GM20431 (cell line): ENCODE data around the gene NINJ2.

ENCODE experiments used
- in situ Hi-C: fragments of 300-500 bp; cut with MseI, MboI; formaldehyde crosslinking; loops from one replicate; pipeline ENCODE4 v1.15.0; 2020; ENCODE audit warnings: low sequenced_read_pairs; ENCODE audit not compliant: unreplicated experiment

The NINJ2 gene

GRCh38 chr12:560691-561390 is 102.4 kb downstream of the NINJ2 start:
- in situ Hi-C loops, result loop anchor here (10.0 kb wide), 1 partner anchor 384 kb away; the partner anchor contains the start of gene RAD52

- in situ Hi-C loops, result loop anchor here (10.0 kb wide), 1 partner anchor 385 kb away; the partner anchor contains the start of gene RAD52
Measured at GRCh38 chr12:559906-560455, 103.3 kb downstream of the NINJ2 start.

DNA sequence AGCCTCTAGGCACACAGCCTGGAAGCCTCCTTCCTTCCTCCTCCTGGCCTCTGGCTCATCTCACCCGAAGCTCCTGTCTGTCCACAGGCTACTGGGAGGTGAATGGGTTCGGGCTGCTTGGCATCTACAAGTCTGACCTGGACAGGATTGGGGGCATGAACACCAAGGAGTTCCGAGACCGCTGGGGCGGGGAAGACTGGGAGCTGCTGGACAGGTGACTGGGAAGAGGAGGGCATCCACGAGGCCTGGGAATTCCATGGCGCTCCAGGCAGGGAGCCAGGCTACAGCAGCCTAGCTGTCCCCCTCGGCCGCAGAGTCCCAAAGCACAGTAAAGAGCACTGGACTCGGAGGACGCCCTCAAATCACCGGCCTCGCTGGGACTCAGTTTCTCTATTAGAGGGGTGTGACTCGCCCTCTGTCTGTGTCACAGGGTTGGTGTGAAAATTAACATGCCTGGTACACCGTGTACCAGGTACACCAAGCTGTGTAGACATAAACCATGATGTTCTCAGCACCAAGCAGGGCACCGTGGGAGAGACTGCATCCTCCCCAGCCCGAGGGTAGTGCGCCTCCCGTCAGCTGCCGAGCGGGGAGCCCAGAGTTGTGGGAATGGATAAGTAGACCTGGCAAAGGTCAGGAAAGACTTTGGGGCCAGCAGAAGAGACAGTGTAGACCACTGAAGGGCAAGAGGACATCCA is 103.9 kb downstream of the NINJ2 start:
- in situ Hi-C loops, result no loop called here

DNA sequence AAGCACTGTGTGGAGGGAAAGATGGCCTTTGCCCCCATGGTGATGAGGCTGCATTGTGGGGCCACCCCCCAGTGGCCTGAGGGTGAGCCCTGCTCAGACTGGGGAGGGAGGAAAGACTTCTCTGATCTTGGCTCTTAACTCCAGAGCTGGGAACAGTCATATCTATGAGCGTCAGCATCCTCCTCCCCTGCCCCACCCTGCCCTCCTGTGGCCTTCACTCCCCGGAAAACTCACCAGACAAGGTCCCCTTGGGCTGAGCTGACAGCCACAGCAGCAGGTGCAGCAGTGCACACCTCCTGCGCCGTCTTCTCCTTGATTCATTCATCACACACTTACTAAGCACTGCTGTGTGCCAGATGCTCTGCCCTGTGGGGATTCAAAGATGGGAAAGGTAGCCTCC is 104.7 kb downstream of the NINJ2 start:
- in situ Hi-C loops, result no loop called here

GRCh38 chr12:556498-556897 is 106.7 kb downstream of the NINJ2 start:
- in situ Hi-C loops, result no loop called here

- in situ Hi-C loops, result no loop called here
Measured at GRCh38 chr12:554001-554285, 109.3 kb downstream of the NINJ2 start.

GRCh38 chr12:553216-554000 is 109.8 kb downstream of the NINJ2 start:
- in situ Hi-C loops, result no loop called here

- in situ Hi-C loops, result no loop called here
Measured at GRCh38 chr12:552466-552865, 110.8 kb downstream of the NINJ2 start.

DNA sequence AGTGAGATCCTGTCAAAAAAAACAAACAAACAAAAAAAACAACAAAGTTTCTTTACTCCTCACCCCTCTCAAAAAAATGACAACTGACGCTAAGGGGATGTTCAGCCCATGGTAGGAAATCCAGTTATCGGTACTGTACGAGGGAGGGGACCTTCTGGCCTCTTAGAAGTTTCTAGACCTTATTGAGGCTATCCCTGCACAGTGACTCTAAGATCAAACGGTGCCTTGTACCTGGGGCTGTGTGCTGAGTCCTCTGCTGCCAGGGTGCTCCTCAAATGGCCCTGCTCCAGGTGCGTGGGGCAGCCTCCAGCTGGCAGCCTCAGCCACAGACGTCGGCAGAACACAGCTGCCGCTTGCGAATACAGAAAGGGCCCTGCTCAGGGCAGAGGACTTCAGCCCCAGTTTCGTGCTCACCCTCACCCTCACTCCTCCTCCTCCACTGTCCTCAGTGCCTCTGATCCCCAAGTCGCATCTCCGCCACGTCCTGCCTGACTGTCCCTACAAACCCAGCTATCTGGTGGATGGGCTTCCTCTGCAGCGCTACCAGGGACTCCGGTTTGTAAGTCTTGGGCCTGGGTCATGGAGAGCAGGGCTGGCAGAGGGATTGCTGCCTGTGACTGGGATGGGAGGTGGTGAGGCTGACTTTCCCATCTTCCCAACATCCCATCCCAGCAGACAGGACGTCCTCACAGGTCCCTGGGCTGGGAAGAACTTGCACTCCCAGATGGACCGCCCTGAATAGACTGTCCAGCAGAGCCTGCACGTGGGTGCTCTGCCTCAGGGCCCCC is 112.6 kb downstream of the NINJ2 start:
- in situ Hi-C loops, result no loop called here

GRCh38 chr12:549476-550082 is 113.7 kb downstream of the NINJ2 start:
- in situ Hi-C loops, result no loop called here

GRCh38 chr12:547883-548470 is 115.3 kb downstream of the NINJ2 start:
- in situ Hi-C loops, result no loop called here

DNA sequence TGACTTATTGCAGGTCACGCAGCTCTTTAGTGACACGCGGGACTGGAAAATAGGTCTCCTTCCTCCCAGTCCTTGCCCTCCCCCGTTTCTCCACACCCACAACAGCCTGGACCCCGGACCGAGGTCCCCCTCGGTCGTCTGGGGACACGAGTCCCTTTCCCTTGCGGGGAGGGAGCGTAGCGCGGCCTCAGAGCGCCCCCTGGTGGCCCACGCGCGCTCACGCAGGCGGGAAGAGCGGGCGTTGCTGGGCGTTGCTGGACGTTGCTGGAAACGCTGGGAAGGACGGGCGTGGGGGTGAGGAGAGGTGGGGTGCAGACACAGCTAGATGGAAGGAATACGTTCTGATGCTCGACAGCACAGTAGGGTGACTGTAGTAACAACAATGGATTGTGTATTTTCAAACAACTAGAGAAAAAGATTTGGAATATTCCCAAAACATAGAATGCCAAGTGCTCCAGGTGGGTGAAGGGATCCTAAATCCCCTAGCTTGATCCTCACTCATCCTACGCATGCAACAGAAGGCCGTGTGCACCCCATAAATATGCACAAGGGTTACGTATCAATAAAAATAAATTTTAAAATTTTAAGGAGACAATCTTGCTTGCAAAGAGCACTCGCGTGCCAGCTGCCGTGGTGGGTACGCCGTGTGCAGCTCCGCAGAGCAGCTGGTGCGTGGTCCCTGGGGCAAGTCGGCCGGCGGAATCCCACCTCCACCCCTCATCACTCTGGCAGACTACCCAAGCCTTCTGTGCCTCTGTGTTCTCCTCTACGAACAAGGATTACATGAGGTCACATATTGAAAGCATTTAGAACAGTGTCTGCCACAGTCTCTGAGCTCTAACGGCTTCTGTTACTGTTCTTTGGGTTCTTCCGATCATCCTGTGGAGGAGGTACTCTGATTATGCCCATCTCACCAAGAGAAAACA is 116.1 kb downstream of the NINJ2 start:
- in situ Hi-C loops, result no loop called here

DNA sequence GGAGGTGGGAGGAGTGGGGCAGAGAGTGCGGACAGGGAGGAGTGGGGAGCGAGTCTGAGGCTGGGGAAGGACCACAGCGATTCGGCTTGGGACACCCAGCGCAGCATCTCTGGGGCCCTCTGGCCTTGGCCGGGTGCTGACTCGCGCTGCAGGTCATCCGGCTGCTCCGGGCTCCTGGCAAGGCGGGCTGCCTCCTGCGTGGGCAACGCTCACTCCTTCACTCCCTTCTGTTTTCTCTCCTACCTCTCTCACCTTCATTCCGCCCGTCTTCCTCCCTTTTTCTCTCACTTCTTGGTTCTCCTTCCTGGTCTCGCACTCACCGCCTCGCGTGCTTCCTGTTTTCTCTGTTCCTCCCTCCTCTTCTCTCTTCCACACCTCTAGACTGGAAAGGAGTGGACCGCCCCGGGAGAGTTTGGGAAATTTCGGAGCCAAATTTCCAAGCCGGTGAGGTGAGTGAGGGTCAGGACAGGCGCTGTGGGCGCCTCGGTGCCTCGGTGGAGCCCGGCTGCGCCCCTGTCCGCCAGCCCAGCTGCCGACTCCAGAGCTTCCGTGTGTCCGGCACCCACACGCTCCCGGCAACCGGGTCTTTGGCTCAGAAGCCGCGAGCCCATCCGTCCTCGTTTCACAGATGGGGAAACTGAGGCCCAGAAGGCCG is 116.9 kb downstream of the NINJ2 start:
- in situ Hi-C loops, result no loop called here

- in situ Hi-C loops, result no loop called here
Measured at GRCh38 chr12:545835-546234, 117.4 kb downstream of the NINJ2 start.

DNA sequence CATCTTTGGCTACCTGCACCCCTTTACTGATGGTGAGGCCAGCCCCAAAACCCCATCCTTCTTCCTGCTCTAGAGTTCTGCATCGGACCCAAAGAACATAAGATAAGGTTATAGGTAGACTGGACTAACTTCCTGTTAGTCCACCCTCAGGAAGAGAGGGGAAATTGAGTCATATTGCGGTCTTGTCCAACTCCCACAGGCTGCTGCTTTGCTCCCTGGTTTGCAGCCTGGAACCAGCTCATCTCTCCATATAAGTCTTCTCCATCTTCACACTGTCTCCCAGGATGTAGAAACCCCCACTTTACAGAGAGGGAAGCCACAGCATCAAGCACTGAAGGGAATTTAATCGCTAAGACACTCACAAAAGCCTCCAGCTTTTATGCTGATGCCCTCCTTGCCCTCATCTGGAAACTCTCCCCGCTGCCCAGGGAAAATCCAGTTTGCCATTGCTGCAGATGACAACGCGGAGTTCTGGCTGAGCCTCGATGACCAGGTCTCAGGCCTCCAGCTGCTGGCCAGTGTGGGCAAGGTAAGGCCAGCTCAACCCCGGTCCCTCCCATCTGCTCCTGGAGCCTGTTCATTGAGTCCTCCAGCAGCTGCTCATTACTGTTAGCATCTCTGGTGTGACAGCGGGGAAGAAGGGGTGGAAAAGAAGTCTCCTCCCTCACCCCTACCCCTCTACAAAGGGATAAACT is 118.2 kb downstream of the NINJ2 start:
- in situ Hi-C loops, result no loop called here

- in situ Hi-C loops, result no loop called here
Measured at GRCh38 chr12:544142-544541, 119.1 kb downstream of the NINJ2 start.

DNA sequence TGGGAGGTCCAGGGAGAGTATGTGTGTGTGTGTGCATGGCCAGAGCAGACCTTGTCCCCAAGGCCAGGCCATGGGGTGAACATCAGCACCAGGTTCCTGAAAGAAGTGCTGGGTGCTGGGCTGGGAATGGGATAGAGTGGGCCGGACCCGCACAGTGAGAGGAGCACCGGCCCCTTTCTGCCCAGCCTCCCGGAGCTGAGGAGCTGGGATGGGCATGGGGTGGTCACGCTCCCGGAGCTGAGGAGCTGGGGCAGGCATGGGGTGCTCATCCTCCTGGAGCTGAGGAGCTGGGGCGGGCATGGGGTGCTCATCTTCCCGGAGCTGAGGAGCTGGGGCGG is 120.2 kb downstream of the NINJ2 start:
- in situ Hi-C loops, result no loop called here
